ENCODE results near the gene TMEM255B.

DNA sequence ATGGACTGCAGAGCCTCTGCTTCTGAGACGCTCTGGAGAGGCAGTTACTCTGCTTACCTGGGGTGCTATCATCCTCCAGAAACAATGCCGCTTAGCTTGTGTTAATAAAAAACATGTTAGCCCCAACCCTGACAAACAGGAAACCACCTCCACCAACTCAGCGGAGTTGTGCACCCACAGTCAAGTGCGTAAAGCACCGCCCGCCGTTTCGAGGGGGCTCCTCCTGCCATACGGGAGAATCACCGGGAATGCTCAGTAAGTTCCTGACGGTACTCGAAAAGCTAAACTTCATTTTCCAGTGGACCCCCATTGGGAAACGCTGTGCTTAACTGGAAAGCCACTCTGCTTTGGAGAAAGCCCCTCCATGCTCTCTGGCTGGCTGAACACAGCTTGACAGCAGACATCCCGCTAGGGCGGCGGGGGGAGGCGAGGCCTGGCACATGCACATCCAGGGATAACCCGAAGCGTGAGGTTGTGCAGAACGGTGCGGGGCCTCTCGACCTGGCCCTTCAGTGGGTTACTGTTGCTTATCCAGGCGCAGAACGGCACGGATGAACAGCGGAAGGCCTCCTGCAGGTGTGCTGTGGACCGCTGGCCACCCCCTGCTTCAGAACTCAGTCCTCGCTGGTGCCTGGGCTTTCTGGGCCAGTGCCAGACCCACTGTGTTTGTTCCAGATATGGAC lies 87.8 kb downstream of the TMEM255B start:
- TF ChIP-seq GATA3 (IDR thresholded peaks at IDR 0.05; ENCODE audit: low read depth, low read length) (no peak), GATA2 (IDR thresholded peaks at IDR 0.05; ENCODE audit: low read depth, low read length) (no peak)
